ENCODE data around the gene ZCCHC2.

GRCh38 chr18:62558015-62558663 lies 35.3 kb downstream of the ZCCHC2 start:
- TF ChIP-seq, protein P1, sequence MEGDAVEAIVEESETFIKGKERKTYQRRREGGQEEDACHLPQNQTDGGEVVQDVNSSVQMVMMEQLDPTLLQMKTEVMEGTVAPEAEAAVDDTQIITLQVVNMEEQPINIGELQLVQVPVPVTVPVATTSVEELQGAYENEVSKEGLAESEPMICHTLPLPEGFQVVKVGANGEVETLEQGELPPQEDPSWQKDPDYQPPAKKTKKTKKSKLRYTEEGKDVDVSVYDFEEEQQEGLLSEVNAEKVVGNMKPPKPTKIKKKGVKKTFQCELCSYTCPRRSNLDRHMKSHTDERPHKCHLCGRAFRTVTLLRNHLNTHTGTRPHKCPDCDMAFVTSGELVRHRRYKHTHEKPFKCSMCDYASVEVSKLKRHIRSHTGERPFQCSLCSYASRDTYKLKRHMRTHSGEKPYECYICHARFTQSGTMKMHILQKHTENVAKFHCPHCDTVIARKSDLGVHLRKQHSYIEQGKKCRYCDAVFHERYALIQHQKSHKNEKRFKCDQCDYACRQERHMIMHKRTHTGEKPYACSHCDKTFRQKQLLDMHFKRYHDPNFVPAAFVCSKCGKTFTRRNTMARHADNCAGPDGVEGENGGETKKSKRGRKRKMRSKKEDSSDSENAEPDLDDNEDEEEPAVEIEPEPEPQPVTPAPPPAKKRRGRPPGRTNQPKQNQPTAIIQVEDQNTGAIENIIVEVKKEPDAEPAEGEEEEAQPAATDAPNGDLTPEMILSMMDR (IDR thresholded peaks at IDR 0.05), result no peak
- TF ChIP-seq POLR2AphosphoS5 (IDR thresholded peaks at IDR 0.05) (no peak), POLR2A (IDR thresholded peaks at IDR 0.05) (no peak), EP300 (IDR thresholded peaks at IDR 0.05) (no peak)

Measured in upper lobe of left lung (tissue), 4 donors.